ENCODE results near the gene CTNND2. TPM values are rescaled to one million over a fixed set of nuclear protein-coding genes. Genes with fewer than 3 reads are reported as not detected.

CTNND2 gene
- total and polyA plus RNA-seq, 9 of the 15 experiments (the other 6 are each of a cell fraction or from before 2014, with no cell fraction given) = 0.03 to 0.35 TPM; not detected in 7

DNA sequence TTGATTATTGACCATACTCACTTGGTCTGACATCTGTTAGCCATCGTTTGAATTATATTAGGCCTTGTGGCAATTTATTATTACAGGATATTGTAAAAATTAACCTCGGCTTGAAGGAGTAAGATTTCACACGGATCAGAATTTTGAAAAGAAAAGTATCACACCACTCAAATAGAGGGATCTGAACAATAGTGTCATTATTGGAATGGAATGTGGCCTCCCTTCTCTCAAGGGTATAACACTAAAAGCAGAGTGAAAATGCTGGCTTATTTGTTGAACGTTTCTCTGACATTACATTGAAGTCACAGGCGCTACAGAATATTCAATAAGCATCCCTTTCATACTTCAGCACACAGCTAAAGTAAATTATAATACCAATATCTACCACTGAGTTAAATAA is 509.3 kb downstream of the CTNND2 start:
- no peaks in the 10 kb centered on the region for H3K9me1 ChIP-seq (ENCODE audit: control insufficient read depth, insufficient read depth, low read length)
- FAIRE-seq = peak; percentile 11
- no peaks in the 10 kb centered on the region for H3K4me1 ChIP-seq (replicated peaks in 1 of 2; ENCODE audit: control insufficient read depth in 2 of 2, insufficient read depth in 2 of 2, low read length in 2 of 2)
- H2AFZ ChIP-seq (ENCODE audit: low read depth, low read length) = no peak overlapping the region
- no peak overlapping the region for H3K9ac ChIP-seq (ENCODE audit: insufficient read depth in 1 of 2, low read depth in 2 of 2, low read length in 2 of 2)
- intact Hi-C loops (cut with micrococcal nuclease) = no loop called here
- H3K4me3 ChIP-seq = no peak overlapping the region
- in situ Hi-C loops (cut with MboI) = no loop called here
- H3K4me2 ChIP-seq (ENCODE audit: insufficient read depth, low read length) = no peak overlapping the region
- H3K27me3 ChIP-seq (ENCODE audit: control insufficient read depth in 2 of 2, insufficient read depth in 2 of 2, low read length in 2 of 2) = no peaks in the 10 kb centered on the region
- no TSS peak for BruUV-seq (replicated peaks)
- H3K27ac ChIP-seq (ENCODE audit: extremely low read depth, low read depth, low read length) = no peak overlapping the region
- under 1% methylated on average over 5 of the region's 5 CpGs for WGBS (ENCODE audit: insufficient coverage, low coverage, missing lambda C conversion rate)
- H4K20me1 ChIP-seq (replicated peaks; ENCODE audit: control insufficient read depth, insufficient read depth, low read length) = no peaks in the 10 kb centered on the region
- no peaks in the 10 kb centered on the region for H3K79me2 ChIP-seq (ENCODE audit: control insufficient read depth, insufficient read depth, low read length)
- POLR2A ChIA-PET = no interaction called here
- ATAC-seq = no peak
- no peaks in the 10 kb centered on the region for H3K36me3 ChIP-seq (ENCODE audit: control insufficient read depth, insufficient read depth, low read length)
- no peak for DNase-seq (ENCODE audit: extremely low read depth in 1 of 4, low spot score in 3 of 4)
- no peaks in the 10 kb centered on the region for H3K9me3 ChIP-seq (replicated peaks; ENCODE audit: control insufficient read depth, insufficient read depth, low read depth, low read length)
- CTCF ChIA-PET (ENCODE audit: low intra/inter-chr PET ratio) = no interaction called here
- TF ChIP-seq, protein P1, sequence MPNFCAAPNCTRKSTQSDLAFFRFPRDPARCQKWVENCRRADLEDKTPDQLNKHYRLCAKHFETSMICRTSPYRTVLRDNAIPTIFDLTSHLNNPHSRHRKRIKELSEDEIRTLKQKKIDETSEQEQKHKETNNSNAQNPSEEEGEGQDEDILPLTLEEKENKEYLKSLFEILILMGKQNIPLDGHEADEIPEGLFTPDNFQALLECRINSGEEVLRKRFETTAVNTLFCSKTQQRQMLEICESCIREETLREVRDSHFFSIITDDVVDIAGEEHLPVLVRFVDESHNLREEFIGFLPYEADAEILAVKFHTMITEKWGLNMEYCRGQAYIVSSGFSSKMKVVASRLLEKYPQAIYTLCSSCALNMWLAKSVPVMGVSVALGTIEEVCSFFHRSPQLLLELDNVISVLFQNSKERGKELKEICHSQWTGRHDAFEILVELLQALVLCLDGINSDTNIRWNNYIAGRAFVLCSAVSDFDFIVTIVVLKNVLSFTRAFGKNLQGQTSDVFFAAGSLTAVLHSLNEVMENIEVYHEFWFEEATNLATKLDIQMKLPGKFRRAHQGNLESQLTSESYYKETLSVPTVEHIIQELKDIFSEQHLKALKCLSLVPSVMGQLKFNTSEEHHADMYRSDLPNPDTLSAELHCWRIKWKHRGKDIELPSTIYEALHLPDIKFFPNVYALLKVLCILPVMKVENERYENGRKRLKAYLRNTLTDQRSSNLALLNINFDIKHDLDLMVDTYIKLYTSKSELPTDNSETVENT (CRISPR knock-in tag; IDR thresholded peaks at IDR 0.05) = no peak
- TF ChIP-seq ZNF12 (CRISPR knock-in tag; IDR thresholded peaks at IDR 0.05) (no peak), ZNF354B (CRISPR knock-in tag; IDR thresholded peaks at IDR 0.05) (no peak), HCFC1 (IDR thresholded peaks at IDR 0.05; ENCODE audit: low read depth, low read length) (no peak), TAF15 (IDR thresholded peaks at IDR 0.05; ENCODE audit: low read depth, low read length) (no peak), GTF2A2 (tag; IDR thresholded peaks at IDR 0.05) (no peak), HNRNPK (IDR thresholded peaks at IDR 0.05; ENCODE audit: low read depth, low read length, poor library complexity, severe bottlenecking) (no peak)
- TF ChIP-seq, protein P2, sequence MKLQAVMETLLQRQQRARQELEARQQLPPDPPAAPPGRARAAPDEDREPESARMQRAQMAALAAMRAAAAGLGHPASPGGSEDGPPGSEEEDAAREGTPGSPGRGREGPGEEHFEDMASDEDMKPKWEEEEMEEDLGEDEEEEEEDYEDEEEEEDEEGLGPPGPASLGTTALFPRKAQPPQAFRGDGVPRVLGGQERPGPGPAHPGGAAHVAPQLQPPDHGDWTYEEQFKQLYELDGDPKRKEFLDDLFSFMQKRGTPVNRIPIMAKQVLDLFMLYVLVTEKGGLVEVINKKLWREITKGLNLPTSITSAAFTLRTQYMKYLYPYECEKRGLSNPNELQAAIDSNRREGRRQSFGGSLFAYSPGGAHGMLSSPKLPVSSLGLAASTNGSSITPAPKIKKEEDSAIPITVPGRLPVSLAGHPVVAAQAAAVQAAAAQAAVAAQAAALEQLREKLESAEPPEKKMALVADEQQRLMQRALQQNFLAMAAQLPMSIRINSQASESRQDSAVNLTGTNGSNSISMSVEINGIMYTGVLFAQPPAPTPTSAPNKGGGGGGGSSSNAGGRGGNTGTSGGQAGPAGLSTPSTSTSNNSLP (IDR thresholded peaks at IDR 0.05; ENCODE audit: borderline replicate concordance, low read depth, low read length) = no peak
- TF ChIP-seq, protein P3, sequence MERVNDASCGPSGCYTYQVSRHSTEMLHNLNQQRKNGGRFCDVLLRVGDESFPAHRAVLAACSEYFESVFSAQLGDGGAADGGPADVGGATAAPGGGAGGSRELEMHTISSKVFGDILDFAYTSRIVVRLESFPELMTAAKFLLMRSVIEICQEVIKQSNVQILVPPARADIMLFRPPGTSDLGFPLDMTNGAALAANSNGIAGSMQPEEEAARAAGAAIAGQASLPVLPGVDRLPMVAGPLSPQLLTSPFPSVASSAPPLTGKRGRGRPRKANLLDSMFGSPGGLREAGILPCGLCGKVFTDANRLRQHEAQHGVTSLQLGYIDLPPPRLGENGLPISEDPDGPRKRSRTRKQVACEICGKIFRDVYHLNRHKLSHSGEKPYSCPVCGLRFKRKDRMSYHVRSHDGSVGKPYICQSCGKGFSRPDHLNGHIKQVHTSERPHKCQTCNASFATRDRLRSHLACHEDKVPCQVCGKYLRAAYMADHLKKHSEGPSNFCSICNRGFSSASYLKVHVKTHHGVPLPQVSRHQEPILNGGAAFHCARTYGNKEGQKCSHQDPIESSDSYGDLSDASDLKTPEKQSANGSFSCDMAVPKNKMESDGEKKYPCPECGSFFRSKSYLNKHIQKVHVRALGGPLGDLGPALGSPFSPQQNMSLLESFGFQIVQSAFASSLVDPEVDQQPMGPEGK (CRISPR knock-in tag; IDR thresholded peaks at IDR 0.05; ENCODE audit: borderline replicate concordance) = no peak
- TF ChIP-seq, protein P4, sequence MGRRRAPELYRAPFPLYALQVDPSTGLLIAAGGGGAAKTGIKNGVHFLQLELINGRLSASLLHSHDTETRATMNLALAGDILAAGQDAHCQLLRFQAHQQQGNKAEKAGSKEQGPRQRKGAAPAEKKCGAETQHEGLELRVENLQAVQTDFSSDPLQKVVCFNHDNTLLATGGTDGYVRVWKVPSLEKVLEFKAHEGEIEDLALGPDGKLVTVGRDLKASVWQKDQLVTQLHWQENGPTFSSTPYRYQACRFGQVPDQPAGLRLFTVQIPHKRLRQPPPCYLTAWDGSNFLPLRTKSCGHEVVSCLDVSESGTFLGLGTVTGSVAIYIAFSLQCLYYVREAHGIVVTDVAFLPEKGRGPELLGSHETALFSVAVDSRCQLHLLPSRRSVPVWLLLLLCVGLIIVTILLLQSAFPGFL (CRISPR knock-in tag; IDR thresholded peaks at IDR 0.05) = no peak
- TF ChIP-seq, protein P5, sequence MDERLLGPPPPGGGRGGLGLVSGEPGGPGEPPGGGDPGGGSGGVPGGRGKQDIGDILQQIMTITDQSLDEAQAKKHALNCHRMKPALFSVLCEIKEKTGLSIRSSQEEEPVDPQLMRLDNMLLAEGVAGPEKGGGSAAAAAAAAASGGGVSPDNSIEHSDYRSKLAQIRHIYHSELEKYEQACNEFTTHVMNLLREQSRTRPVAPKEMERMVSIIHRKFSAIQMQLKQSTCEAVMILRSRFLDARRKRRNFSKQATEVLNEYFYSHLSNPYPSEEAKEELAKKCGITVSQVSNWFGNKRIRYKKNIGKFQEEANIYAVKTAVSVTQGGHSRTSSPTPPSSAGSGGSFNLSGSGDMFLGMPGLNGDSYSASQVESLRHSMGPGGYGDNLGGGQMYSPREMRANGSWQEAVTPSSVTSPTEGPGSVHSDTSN (CRISPR knock-in tag; IDR thresholded peaks at IDR 0.05; ENCODE audit: low read depth) = no peak
- TF ChIP-seq, protein P5 (tag; conservative IDR thresholded peaks at IDR 0.05; ENCODE audit: low read depth) = no peak

Data from K562 (cell line).